ENCODE results near the gene PRSS57. TPM values are rescaled to one million over a fixed set of nuclear protein-coding genes. Genes with fewer than 3 reads are reported as not detected.
A peak's percentile ranks its signal among the peaks of the same experiment; 100 is the strongest.

PRSS57 gene
- total RNA-seq, 1 experiment from 2014 or later: not detected

GRCh38 chr19:694481-695351 lies 536 bp downstream of the PRSS57 start:
- no peak for DNase-seq (ENCODE audit: low spot score)

- DNase-seq (ENCODE audit: low spot score): no peak
Measured at GRCh38 chr19:690203-690602, 5.0 kb downstream of the PRSS57 start.

GRCh38 chr19:688992-689391 lies 6.3 kb downstream of the PRSS57 start:
- DNase-seq (ENCODE audit: low spot score): no peak

GRCh38 chr19:688214-688613 lies 7.0 kb downstream of the PRSS57 start:
- no peak for DNase-seq (ENCODE audit: low spot score)

GRCh38 chr19:687569-688166 lies 7.6 kb downstream of the PRSS57 start:
- DNase-seq (ENCODE audit: low spot score): no peak

GRCh38 chr19:686589-687297 lies 8.5 kb downstream of the PRSS57 start:
- no peak for DNase-seq (ENCODE audit: low spot score)

- DNase-seq (ENCODE audit: low spot score): no peak
Measured at GRCh38 chr19:685454-685931, 9.8 kb downstream of the PRSS57 start.

GRCh38 chr19:682678-683320 lies 12.5 kb downstream of the PRSS57 start:
- no peak for DNase-seq (ENCODE audit: low spot score)

- DNase-seq (ENCODE audit: low spot score): no peak
Measured at GRCh38 chr19:681029-682019, 13.9 kb downstream of the PRSS57 start.

- peak; percentile 89 for DNase-seq (ENCODE audit: low spot score)
Measured at GRCh38 chr19:680287-681028, 14.8 kb downstream of the PRSS57 start.

GRCh38 chr19:679418-680286 lies 15.6 kb downstream of the PRSS57 start:
- no peak for DNase-seq (ENCODE audit: low spot score)

- DNase-seq (ENCODE audit: low spot score): no peak
Measured at GRCh38 chr19:678791-679388, 16.4 kb downstream of the PRSS57 start.

- peak; percentile 19 for DNase-seq (ENCODE audit: low spot score)
Measured at GRCh38 chr19:677601-678436, 17.4 kb downstream of the PRSS57 start.

- no peak for DNase-seq (ENCODE audit: low spot score)
Measured at GRCh38 chr19:677201-677600, 18.1 kb downstream of the PRSS57 start.

GRCh38 chr19:676339-677105 lies 18.7 kb downstream of the PRSS57 start, which contains the start of gene FSTL3:
Gene FSTL3 (plus strand): TSS chr19:676392. CDS start chr19:676424, 32 bp downstream.
- DNase-seq (ENCODE audit: low spot score): no peak

- no peak for DNase-seq (ENCODE audit: low spot score)
Measured at GRCh38 chr19:676007-676338, 19.3 kb downstream of the PRSS57 start.

Data from HT-29 (cell line).